GM19193 (cell line): ENCODE data around the gene PHF21B.

Experiments used
- POLR2A ChIP-seq: IDR thresholded peaks from 4 replicates; pipeline ENCODE4 v1.6.1; 2011; ENCODE audit not compliant: insufficient read depth, insufficient read length; ENCODE audit errors: extremely low read depth

PHF21B gene

DNA sequence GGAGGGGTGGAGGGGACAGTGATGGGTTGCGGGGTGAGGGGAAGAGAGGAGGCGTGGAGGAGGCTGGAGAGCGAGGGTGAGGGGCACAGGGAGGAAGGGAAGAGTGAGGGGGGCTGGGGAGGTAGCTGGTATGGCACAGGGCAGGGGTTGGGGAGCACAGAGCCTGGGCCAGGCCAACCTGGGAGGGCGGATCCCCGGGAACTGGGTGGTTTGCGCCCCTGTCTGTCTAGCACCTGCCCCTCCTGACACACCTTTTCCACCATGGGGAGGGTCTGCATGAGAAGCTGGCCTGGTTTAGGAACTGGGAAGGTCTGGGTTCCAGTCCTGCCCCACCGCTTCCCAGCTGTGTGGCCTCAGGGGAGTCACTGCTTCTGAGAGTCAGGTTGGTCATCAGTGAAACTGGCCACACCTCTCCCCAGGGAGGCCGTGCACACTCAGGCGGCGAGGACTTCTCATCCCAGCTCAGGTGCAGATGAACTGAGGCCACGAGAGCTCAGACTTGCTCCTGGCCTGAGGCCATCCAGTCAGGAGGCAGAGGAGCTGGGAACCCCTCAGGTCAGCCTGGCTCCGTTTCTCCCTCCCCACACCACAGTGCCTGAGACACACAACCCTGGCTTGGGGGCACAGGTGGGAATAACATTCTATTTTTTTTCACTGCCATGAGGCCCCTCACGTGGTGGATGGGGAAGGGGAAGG is 95.6 kb downstream of the PHF21B start:
- TF ChIP-seq POLR2A: no peak

DNA sequence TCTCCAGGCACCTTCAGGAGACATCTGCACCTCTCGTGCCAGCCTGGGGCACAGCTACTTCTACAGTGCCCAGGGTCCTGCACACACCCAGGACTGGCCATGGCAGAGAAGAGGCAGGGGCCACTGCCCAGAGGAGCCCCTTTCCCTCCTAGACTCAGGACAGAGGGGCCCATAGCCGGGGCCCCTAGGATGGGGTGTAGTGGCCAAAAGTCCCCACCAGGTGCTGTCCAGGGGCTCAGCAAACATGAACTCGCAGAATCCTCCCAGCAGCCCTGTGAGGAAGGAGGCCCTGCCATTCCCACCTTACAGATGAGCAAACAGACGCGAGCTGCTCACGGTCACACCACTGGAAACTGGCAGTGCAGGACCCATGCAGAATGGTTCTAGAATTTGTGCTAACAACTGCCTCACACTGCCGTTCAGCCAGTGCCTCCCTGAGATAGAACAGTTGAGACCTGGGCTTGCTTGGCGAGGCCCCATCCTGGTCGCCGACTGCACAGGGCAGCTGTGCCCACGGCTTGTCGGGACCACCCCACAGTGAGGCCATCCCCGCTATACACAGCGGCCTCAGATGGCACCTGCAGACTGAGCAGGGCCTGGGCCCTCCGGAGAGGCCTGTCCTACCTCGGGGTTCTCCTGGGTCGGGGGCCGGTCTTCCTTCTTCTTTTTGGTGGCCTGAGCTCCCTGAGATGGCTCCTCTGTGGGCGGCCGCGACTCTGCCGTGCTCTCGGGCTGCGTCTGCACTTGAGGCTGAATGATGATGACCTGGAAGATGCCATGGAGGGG is 96.4 kb downstream of the PHF21B start:
- TF ChIP-seq POLR2A: no peak

DNA sequence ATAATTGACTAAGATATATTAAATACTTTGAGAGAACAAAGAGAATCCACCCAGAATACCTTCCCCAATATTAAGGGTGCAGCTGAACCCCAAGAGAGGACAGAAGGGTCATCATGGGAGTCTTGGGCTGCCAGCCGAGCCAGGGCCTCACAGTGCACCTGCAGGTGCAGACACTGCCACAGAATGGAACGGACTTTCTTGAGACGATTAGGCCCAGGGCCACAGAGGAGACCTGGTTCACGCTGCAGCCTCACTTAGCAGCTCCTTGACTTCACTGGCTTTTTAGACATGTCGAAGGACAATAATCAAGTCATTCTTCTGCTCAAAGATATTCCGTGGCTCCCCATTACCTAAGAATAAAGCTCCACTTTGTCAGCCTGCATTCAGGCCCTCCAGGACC is 100.6 kb downstream of the PHF21B start:
- no peak for TF ChIP-seq POLR2A

DNA sequence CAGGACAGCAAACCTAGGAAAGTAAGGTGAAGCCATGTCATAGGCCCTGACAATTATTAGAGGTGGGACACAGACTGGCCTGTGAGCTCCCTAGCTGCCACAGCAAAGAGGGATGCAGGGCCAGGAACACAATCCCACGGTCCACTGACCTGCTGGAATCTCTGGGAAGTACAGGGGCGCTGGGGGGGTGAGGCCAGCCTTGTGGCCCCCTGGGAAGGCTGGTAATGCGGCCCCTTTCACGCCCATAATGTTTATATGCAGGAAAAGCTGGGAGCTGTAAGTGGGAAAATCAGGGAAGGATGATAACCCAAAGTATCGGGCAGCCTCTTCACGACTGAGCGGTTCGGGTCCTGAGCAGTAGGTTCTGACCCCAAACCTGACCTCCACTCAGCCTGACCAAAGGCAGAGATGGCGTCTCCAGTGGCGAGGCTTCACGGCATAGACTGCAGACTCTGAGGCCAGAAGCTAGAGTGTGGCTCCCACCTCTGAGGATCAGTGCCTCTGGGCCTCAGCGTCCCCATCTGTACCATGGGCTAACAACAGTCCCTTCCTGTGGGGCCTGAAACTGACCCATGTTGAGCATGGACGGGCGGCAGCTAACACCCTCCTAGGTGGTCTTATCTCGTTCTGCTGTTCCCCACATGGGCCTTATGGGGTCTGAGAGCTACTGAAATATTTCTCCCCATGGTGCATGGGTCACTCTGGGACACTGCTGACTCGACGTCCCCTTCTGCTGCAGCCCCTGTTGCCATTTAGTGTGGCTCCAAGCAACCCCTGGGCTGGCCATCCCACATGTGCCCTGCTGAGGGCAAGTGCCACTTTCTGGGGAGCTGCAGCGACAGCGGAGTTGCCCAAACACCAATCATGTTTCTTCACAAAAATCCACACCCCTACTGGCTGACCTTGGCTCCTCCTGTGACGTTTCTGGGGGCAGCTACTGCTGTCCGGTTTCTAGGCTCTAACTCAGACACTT is 101.8 kb downstream of the PHF21B start:
- no peak for TF ChIP-seq POLR2A

DNA sequence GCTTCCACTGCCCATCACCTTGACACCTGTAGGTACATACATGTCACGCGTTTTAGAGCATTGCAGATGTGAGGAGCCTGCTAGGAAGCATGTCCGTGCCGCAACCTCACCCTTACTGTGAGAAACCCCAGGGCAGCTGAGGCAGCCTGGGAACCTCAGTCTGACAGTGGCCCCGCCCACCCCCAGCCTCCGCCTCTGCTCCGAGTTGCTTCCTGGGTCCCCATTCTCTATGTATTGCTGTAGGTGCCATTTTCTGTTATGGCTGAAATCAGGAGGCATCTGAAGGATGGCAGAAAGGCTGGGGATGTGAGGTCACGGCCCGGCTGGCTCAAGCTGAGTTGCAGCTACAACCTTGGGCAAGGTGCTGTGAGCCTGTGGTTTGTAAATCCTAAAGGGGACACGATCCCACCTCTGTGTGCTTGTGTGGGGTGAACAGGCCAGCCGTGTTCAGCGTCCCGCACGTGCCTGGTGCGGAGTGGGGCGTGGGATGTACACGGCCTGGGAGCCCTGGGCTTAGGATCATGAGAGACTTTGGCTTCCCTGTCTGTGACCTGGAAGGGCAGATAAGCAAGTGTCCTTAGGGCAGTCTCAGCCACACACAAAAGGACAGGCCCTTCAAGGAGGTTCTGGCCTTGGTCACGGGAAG is 102.7 kb downstream of the PHF21B start:
- no peak for TF ChIP-seq POLR2A

DNA sequence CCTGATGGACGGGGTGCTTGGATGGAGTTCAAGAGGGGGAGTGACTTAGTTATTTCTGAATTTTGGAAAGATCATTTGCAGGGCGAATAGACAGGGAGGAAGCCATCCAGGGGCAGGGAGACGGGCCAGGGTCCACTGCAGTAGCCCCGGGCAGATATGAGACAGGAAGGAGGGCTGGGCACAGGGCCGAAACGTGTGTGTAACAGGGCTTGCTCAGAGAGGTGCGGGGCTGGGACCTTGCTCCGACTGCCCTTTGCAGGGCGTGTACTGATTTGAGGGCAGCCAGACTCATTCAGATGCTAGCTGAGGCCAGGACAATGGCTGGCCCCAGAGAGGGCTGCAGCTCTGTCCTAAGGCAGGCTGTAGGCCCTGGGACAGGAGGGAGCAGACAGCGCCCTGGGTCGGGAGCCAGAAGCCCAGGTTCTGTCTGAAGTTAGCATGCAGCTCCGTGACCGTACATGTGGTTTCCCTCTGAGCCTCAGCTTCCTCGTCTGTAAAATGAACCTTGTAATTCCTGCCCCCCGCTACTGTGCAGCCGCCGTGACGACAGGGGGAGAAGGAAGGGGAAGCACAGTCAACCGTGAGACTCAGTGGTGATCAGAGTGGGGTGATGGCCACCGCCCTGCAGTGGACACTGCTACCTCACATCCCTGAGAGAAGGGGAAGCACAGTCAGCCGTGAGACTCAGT is 103.4 kb downstream of the PHF21B start:
- TF ChIP-seq POLR2A: no peak

DNA sequence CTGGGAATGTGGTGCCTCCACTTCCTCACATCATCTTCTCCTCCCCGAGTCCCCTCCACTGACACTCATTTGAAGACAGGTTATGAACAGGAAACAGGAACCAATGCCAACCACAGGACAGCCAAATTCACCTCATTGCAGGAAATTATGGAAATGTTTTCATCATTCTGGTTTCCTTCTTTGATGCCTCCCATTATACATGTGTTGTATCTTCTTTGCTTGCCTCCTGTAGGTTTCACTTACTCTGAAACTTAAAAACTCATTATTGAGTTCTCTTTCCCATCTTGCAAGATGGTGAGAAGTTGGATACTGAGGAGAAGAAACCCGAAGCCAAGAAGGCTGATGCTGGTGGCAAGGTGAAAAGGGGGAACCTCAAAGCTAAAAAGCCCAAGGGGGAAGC is 108.5 kb downstream of the PHF21B start:
- TF ChIP-seq POLR2A: no peak

DNA sequence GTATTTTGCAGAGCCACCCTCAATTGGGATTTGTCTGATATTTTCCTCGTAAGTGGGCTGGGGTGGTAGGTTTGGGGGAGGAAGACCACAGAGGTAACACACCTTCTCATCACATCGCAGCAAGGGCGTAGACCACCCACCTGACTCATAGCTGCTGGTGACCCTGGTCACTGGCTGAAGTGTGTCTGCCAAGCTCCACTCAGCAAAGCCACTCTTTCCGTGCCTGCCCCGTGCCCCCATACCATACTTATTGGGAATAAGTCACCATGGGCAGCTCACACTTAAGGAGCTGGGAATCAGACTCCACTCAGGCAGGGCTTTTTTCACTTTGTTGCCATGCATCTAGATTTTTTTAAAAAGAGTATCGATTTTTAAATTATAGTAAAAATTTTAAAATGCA is 111.6 kb downstream of the PHF21B start:
- no peak for TF ChIP-seq POLR2A

DNA sequence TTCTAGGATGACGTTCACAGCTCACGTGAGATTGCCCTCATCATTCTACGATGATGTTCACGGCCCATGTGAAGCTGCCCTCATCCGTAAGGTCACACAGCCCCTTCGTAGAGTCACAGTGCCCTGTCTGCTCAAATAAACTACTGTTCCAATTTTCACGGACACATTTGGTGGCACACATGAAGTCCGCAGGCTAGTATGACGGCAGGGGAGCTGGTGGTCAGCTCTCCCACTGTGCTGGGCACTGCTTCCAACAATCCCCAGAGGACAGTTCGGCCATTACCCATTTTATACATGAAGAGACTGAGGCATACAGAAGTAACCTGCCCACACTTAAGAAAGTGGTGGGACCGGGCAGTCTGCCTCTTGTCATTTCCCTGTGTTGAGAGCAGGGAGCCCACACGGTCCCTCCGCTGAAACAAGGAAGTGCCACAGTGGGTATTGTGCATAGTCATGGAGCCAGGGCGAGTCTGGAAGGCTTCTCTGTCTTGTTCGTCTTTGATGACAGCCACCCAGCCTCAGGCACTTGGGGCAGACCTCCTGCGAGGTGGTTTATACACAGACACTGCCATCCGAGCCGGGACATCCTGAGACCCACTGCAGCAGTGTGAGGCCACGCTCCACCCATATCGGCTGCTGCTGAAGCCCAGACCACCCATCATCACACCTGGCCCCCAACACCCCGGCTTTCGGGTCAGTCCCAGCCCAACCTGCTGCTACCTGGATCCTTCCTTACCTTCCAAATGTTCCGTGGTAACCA is 114.3 kb downstream of the PHF21B start:
- no peak for TF ChIP-seq POLR2A

DNA sequence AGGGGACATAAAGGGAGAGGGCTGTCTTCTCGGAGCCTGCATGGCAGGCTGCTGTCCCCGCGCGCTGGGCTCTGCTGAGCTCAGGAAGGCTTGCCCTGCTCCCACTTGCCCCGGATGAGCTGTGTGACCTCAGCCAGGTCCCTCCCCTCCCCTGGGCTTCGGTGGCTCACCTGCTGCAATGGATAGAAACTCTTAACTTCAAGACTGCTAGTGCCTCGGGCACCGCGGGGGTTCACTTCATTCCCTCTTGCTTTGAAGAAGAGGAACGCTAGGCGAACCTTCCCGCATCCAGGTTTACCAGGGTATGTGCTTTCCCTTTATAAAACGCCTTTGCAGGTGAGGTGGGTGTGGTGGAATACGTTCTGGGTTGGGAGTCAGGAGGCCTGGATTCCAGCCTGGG is 115.0 kb downstream of the PHF21B start:
- no peak for TF ChIP-seq POLR2A

DNA sequence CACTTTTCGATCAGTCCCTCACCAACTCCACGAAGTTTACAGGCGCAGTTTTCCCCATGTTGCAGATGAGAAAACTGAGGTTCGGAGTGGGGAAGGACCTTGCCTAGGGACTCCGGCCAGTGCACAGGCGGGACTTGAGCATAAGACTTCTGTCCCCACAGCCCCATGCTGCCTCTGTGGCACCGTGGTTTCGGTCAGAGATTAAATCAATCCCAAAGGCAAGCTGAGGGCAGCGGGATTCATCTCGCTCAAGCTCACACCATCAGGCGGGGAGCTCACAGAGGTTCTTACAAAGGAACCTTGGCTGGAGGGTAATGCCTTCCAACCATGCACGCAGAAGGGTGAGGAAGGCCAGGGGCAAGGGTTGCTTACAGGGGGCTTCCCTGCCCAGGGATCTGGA is 115.5 kb downstream of the PHF21B start:
- no peak for TF ChIP-seq POLR2A

DNA sequence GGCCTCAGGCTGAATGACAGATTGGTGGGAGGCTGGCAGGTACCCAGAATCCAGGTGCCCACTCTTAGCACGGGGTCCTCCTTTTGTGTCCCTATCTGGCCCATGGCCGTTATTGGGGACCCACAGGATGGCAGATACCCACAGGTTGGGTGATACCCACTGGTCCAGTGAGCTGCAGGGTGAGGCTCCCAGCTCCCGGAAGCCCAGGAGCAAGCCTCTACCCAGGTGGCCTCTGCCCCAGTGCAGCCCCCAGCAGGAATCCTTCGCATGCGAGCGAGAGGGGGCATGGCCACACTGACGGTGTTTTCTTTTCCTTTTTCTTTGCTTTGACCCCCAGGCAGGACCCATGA is 116.1 kb downstream of the PHF21B start:
- TF ChIP-seq POLR2A: no peak
